ENCODE data around the gene PPP1CA.

PPP1CA gene

DNA sequence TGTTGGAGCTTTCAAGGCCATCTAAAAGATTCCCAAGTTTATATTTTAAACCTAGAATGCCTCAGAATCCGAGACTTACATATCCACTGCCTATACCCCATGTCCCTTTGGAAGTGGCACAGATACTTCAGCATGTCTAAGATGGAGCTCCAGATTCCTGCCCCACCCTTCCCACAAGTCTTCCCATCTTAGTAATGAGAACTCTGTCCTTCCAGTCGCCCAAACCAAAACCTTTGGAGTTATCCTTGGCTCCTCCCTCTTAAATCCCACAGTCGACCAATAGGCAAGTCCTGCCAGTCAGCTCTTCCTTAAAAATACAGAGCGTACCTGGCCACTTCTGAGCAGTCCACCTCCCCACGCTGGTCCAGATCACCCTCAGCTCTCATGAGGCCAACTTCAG is 52.6 kb downstream of the PPP1CA start:
- DNase-seq = no peak

All from HCEC 1CT (cell line).